SK-N-SH (cell line): ENCODE results near the gene RPL15. TPM values are rescaled to one million over a fixed set of nuclear protein-coding genes. Genes with fewer than 3 reads are reported as not detected.

Experiments
- CTCF ChIA-PET: fragments of 300-600, 350-600 bp; formaldehyde crosslinking; extraction: SDS; loops from one replicate; lab custom pipeline; 2021; lab: Yijun Ruan, JAX
- POLR2A ChIA-PET: fragments of 350-600 bp; sonication (Branson Sonifier 250); formaldehyde crosslinking; extraction: SDS; loops from one replicate; lab custom pipeline; 2020; ENCODE audit warnings: antibody characterized with exemption, inconsistent platforms; lab: Yijun Ruan, JAX
- DNase-seq: peaks from one replicate; pipeline ENCODE4 v3.0.0; 2012
- H2AFZ ChIP-seq: fragments of 200-600 bp; sonication (generic); 2 replicates; pipeline ENCODE4 v1.8.1; 2016; ENCODE audit warnings: antibody characterized with exemption, mild to moderate bottlenecking, low read depth
- H3F3A ChIP-seq: fragments of 200-600 bp; sonication (generic); replicated peaks from 2 replicates; pipeline ENCODE3; 2016; ENCODE audit warnings: antibody characterized with exemption, mild to moderate bottlenecking; ENCODE audit not compliant: insufficient read depth
- H3K27ac ChIP-seq, 2 experiments: fragments of 200-500 bp in 1 of 2; fragments of 200-600 bp in 1 of 2; sonication (Bioruptor generic) in 1 of 2; sonication (generic), shearing (Covaris generic) in 1 of 2; 2 replicates each; pipeline versions ENCODE4 v1.5.1 to v1.6.1; 2014 to 2016; ENCODE audit warnings: low read depth in 2 of 2, inconsistent platforms in 1 of 2, low read length in 1 of 2, mild to moderate bottlenecking in 1 of 2, mixed read lengths in 1 of 2
- H3K27me3 ChIP-seq: fragments of 200-600 bp; sonication (generic), shearing (Covaris generic); 2 replicates; pipeline ENCODE4 v1.6.1; 2016; ENCODE audit warnings: mixed run types; ENCODE audit not compliant: insufficient read depth
- H3K36me3 ChIP-seq, 2 experiments: fragments of 200-500 bp in 1 of 2; fragments of 200-600 bp in 1 of 2; sonication (Bioruptor generic) in 1 of 2; sonication (generic) in 1 of 2; replicated peaks in 1 of 2; 2 replicates each; pipeline versions ENCODE3 to v1.5.1; 2014 to 2016; ENCODE audit warnings: low read length in 1 of 2, mild to moderate bottlenecking in 1 of 2; ENCODE audit not compliant: insufficient read depth in 2 of 2, control insufficient read depth in 1 of 2
- H3K4me1 ChIP-seq, 2 experiments: fragments of 200-500 bp in 1 of 2; fragments of 200-600 bp in 1 of 2; sonication (Bioruptor generic) in 1 of 2; sonication (generic), shearing (Covaris generic) in 1 of 2; 2 replicates each; pipeline versions ENCODE4 v1.5.1 to v1.6.1; 2014 to 2016; ENCODE audit warnings: low read depth in 1 of 2, low read length in 1 of 2, mixed run types in 1 of 2; ENCODE audit not compliant: insufficient read depth in 2 of 2, control insufficient read depth in 1 of 2
- H3K4me2 ChIP-seq: fragments of 200-600 bp; sonication (generic), shearing (Covaris generic); 2 replicates; pipeline ENCODE4 v1.6.1; 2017; ENCODE audit warnings: mixed run types
- H3K4me3 ChIP-seq, 2 experiments: fragments of 200-500 bp in 1 of 2; fragments of 200-600 bp in 1 of 2; sonication (Bioruptor generic) in 1 of 2; sonication (generic), shearing (Covaris generic) in 1 of 2; 2 replicates each; pipeline versions ENCODE4 v1.5.1 to v1.8.1; 2014 to 2016; ENCODE audit warnings: low read depth in 2 of 2, inconsistent platforms in 1 of 2, low read length in 1 of 2, mild to moderate bottlenecking in 1 of 2, mixed read lengths in 1 of 2, moderate library complexity in 1 of 2
- H3K79me2 ChIP-seq: fragments of 200-600 bp; sonication (generic); 2 replicates; pipeline ENCODE4 v1.8.1; 2017; ENCODE audit warnings: mild to moderate bottlenecking; ENCODE audit not compliant: insufficient read depth
- H3K9ac ChIP-seq: fragments of 200-600 bp; sonication (generic); 2 replicates; pipeline ENCODE4 v1.6.1; 2017; ENCODE audit warnings: mixed run types
- H3K9me2 ChIP-seq: fragments of 200-600 bp; sonication (generic); 2 replicates; pipeline ENCODE4 v1.6.1; 2017; ENCODE audit warnings: mixed run types
- H3K9me3 ChIP-seq: fragments of 200-600 bp; sonication (generic); 2 replicates; pipeline ENCODE4 v1.6.1; 2017; ENCODE audit warnings: mixed run types, mild to moderate bottlenecking, moderate library complexity
- H4K20me1 ChIP-seq: fragments of 200-600 bp; sonication (generic); 2 replicates; pipeline ENCODE4 v1.6.1; 2017; ENCODE audit warnings: mild to moderate bottlenecking, mixed run types; ENCODE audit not compliant: insufficient read depth
- CTCF ChIP-seq: fragments of 200-600 bp; sonication (generic); IDR thresholded peaks from 2 replicates; pipeline ENCODE4 v1.6.1; 2017; ENCODE audit warnings: antibody characterized with exemption, mild to moderate bottlenecking, moderate library complexity
- EZH2phosphoT487 ChIP-seq: fragments of 200-600 bp; sonication (generic); IDR thresholded peaks from 2 replicates; pipeline ENCODE4 v1.6.1; 2017; ENCODE audit warnings: low read depth, mixed run types, mild to moderate bottlenecking, antibody characterized with exemption, moderate library complexity, borderline replicate concordance
- FOSL2 ChIP-seq: IDR thresholded peaks from 2 replicates; pipeline ENCODE4 v1.4.0; 2012; ENCODE audit warnings: low read depth, mild to moderate bottlenecking, moderate library complexity, borderline replicate concordance
- FOXJ3 ChIP-seq: sonication (generic); formaldehyde crosslinking; IDR thresholded peaks from 2 replicates; pipeline ENCODE4 v1.5.1; 2020; ENCODE audit warnings: mild to moderate bottlenecking, missing genetic modification reagents
- FOXM1 ChIP-seq: IDR thresholded peaks from 2 replicates; pipeline ENCODE4 v1.4.0; 2012; ENCODE audit warnings: low read depth, mild to moderate bottlenecking
- GABPA ChIP-seq: IDR thresholded peaks from 2 replicates; pipeline ENCODE4 v1.4.0; 2012; ENCODE audit warnings: low read depth, mild to moderate bottlenecking
- GATA2 ChIP-seq: sonication (generic); formaldehyde crosslinking; IDR thresholded peaks from 2 replicates; pipeline ENCODE4 v1.5.0; 2020; ENCODE audit warnings: mild to moderate bottlenecking, missing genetic modification reagents
- JUND ChIP-seq: IDR thresholded peaks from 2 replicates; pipeline ENCODE4 v1.4.0; 2012
- NFIC ChIP-seq: IDR thresholded peaks from 2 replicates; pipeline ENCODE4 v1.4.0; 2012; ENCODE audit warnings: borderline replicate concordance
- NRF1 ChIP-seq: IDR thresholded peaks from 2 replicates; pipeline ENCODE4 v1.6.1; 2012; ENCODE audit warnings: low read depth, mild to moderate bottlenecking, low read length
- POLR2AphosphoS5 ChIP-seq: IDR thresholded peaks from 2 replicates; pipeline ENCODE4 v1.6.1; 2012; ENCODE audit warnings: low read depth, low read length
- RAD21 ChIP-seq: IDR thresholded peaks from 2 replicates; pipeline ENCODE4 v1.6.1; 2012; ENCODE audit warnings: mild to moderate bottlenecking, low read length
- SMC3 ChIP-seq: IDR thresholded peaks from 2 replicates; pipeline ENCODE4 v1.6.1; 2012; ENCODE audit warnings: low read depth, low read length, improper control_type of control experiment
- TCF12 ChIP-seq: IDR thresholded peaks from 2 replicates; pipeline ENCODE4 v1.4.0; 2012
- TEAD4 ChIP-seq: IDR thresholded peaks from 2 replicates; pipeline ENCODE4 v1.4.0; 2012; ENCODE audit warnings: mild to moderate bottlenecking, borderline replicate concordance; ENCODE audit not compliant: insufficient read depth
- USF2 ChIP-seq: fragments of 150-350 bp; IDR thresholded peaks from 2 replicates; pipeline ENCODE4 v1.6.1; 2017; ENCODE audit warnings: antibody characterized with exemption, low read length, low read depth, borderline replicate concordance
- ZBTB33 ChIP-seq: IDR thresholded peaks from 2 replicates; pipeline ENCODE4 v1.4.0; 2012; ENCODE audit warnings: low read depth, borderline replicate concordance
- WGBS: methylation state at CpG from one replicate; pipeline ENCODE4 v1.1.6; 2017; ENCODE audit warnings: low lambda C conversion rate; 5-methylcytosine and 5-hydroxymethylcytosine counted together
- polyA plus RNA-seq, 3 experiments: library from polyadenylated mRNA; depleted of rRNA; stranded (reverse); fragments of >200 nt; gene quantifications; 2 replicates each; pipeline ENCODE4 v1.2.3, GENCODE V29; 2012

RPL15 gene
- polyA plus RNA-seq, 1 of the 3 experiments (the other 2 are of a cell fraction): 5,582 TPM

DNA sequence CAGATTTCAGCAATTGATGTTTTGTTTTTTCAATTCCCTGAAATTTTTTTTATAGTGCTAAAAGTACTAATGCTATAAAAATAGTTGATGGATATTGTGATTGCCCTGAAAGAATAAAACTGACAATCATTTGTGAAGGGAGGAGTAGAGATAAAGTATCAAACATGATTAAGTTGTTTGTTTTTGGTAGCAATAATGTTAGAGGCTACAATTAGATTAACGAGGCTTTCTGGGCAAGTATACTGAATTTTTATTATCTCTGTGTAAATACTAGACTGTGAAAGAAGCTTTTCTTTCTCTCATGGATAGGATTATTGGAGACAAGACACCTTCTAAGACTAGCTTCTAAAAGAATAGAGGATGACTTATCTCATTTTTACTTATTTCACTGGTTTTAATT lies 43.7 kb downstream of the RPL15 start:
- no peak for TF ChIP-seq SMC3
- no peak for TF ChIP-seq JUND
- TF ChIP-seq NRF1: no peak
- TF ChIP-seq ZBTB33: no peak
- TF ChIP-seq NFIC: no peak
- TF ChIP-seq POLR2AphosphoS5: no peak
- no peak for TF ChIP-seq CTCF
- TF ChIP-seq TEAD4: no peak
- TF ChIP-seq FOXM1: no peak
- TF ChIP-seq FOSL2: no peak
- no peak for TF ChIP-seq FOXJ3 (CRISPR knock-in tag)
- TF ChIP-seq GATA2: no peak
- TF ChIP-seq GABPA: no peak
- no peak for TF ChIP-seq USF2
- no peak for TF ChIP-seq RAD21
- no peak for TF ChIP-seq EZH2phosphoT487
- TF ChIP-seq TCF12: no peak
- peaks cover 26 to 70% of the 10 kb centered on the region in 2 experiments for H3K36me3 ChIP-seq
- peaks cover 79% of the 10 kb centered on the region for H4K20me1 ChIP-seq
- no peaks in the 10 kb centered on the region for H3K9me2 ChIP-seq
- H3K4me3 ChIP-seq: no peak overlapping the region
- H3K79me2 ChIP-seq: peaks cover 84% of the 10 kb centered on the region
- peak overlapping the region in 1 of 2 experiments; percentile 89; a peak in 1 of 4 replicates for H3K27ac ChIP-seq
- H3K27me3 ChIP-seq: no peaks in the 10 kb centered on the region
- peaks cover 54% of the 10 kb centered on the region for H3F3A ChIP-seq
- DNase-seq: no peak
- ChIA-PET CTCF (interaction anchor here (2.7 kb wide), 1 partner anchor 10 kb away, joined by 8 read pairs; no protein-coding TSS in a partner anchor), POLR2A (no interaction called here)
- peaks cover 0 to 21% of the 10 kb centered on the region in 2 experiments; a peak in 2 of 4 replicates for H3K4me1 ChIP-seq
- WGBS: 44% methylated on average over 1 of the region's 1 CpG
- no peak overlapping the region for H3K9ac ChIP-seq
- H2AFZ ChIP-seq: no peak overlapping the region
- no peaks in the 10 kb centered on the region for H3K9me3 ChIP-seq
- no peak overlapping the region for H3K4me2 ChIP-seq
